ENCODE results near the gene PRDX5. TPM values are rescaled to one million over a fixed set of nuclear protein-coding genes. Genes with fewer than 3 reads are reported as not detected.

Gene PRDX5
- total RNA-seq, 1 experiment from 2014 or later, result 228 TPM

- Histone ChIP-seq H2AK5ac (ENCODE audit: insufficient read length, low read length) (no peak overlapping the region), H2BK15ac (ENCODE audit: low read depth, low read length) (no peak overlapping the region), H2BK20ac (ENCODE audit: low read depth, low read length, poor library complexity, severe bottlenecking) (no peak overlapping the region), H4K8ac (replicated peaks; ENCODE audit: insufficient read length, low read depth, low read length) (no peak overlapping the region), H2BK120ac (ENCODE audit: low read depth, low read length, poor library complexity, severe bottlenecking) (no peak overlapping the region), H3K4me1 (ENCODE audit: insufficient read depth, low read length) (peaks cover 2% of the 10 kb centered on the region; the same call in 1 of the 2 replicates), H3T11ph (ENCODE audit: low read length) (no peak overlapping the region), H3K23ac (ENCODE audit: insufficient read length, low read depth, low read length) (no peak overlapping the region), H3K79me1 (ENCODE audit: insufficient read depth, low read depth, low read length, poor library complexity, severe bottlenecking) (no peaks in the 10 kb centered on the region), H3K9ac (ENCODE audit: extremely low read depth, insufficient read length, low read length) (no peak overlapping the region), H4K5ac (ENCODE audit: insufficient read length, low read depth, low read length) (no peak overlapping the region), H3K79me2 (ENCODE audit: insufficient read depth, low read length) (no peaks in the 10 kb centered on the region), H2BK5ac (ENCODE audit: insufficient read length, low read length) (no peak overlapping the region), H3K56ac (ENCODE audit: insufficient read length, low read depth, low read length) (no peak overlapping the region), H3K4me2 (ENCODE audit: insufficient read depth, insufficient read length, low read length) (no peak overlapping the region), H2BK12ac (ENCODE audit: insufficient read length, low read depth, low read length) (no peak overlapping the region), H2AFZ (ENCODE audit: low read length) (no peak overlapping the region), H3K14ac (ENCODE audit: insufficient read depth, low read length) (no peak overlapping the region), H3K4ac (ENCODE audit: low read depth, low read length) (no peak overlapping the region), H3K27me3 (ENCODE audit: insufficient read depth, low read length) (no peaks in the 10 kb centered on the region), H4K20me1 (ENCODE audit: control insufficient read depth, insufficient read depth, insufficient read length) (no peaks in the 10 kb centered on the region), H3K9me3 (ENCODE audit: control insufficient read depth, low read depth, low read length) (no peaks in the 10 kb centered on the region), H3K23me2 (ENCODE audit: insufficient read length, low read depth, low read length, poor library complexity, severe bottlenecking) (no peaks in the 10 kb centered on the region), H3K18ac (ENCODE audit: insufficient read length, low read depth, low read length) (no peak overlapping the region), H4K91ac (ENCODE audit: insufficient read length, low read depth, low read length) (no peak overlapping the region), H3K27ac (ENCODE audit: insufficient read length, low read depth, low read length) (no peak overlapping the region)
- no peak overlapping the region for H3K4me3 Mint-ChIP-seq
- H3K4me1 Mint-ChIP-seq, result peaks cover 11 to 20% of the 10 kb centered on the region in 2 experiments
- DNase-seq, result no peak
- H3K27ac Mint-ChIP-seq, result no peak overlapping the region; a peak in 1 of 7 replicates
- no peaks in the 10 kb centered on the region; a peak in 1 of 7 replicates for H3K36me3 Mint-ChIP-seq (ENCODE audit: insufficient read depth in 1 of 3, low read depth in 3 of 3)
- no peaks in the 10 kb centered on the region for H3K9me3 Mint-ChIP-seq
- no peak for TF ChIP-seq CTCF (conservative IDR thresholded peaks at IDR 0.05)
- WGBS (ENCODE audit: extremely low coverage, insufficient read length, low lambda C conversion rate), result no CpG with 5 or more reads among the region's 18 CpGs
- H3K27me3 Mint-ChIP-seq (ENCODE audit: low read depth), result no peaks in the 10 kb centered on the region
Observed at GRCh38 chr11:64351136-64351631, 33.3 kb downstream of the PRDX5 start.
